GM23338 (cell line): ENCODE results near the gene HES7. TPM values are rescaled to one million over a fixed set of nuclear protein-coding genes. Genes with fewer than 3 reads are reported as not detected.

Experiments
- CTCF ChIP-seq, 2 experiments: fragments of 200-600 bp in 1 of 2; sonication (generic) in 1 of 2; conservative IDR thresholded peaks; 2 replicates each; pipeline versions ENCODE4 v1.5.1 to v1.6.1; 2016 to 2017; ENCODE audit warnings: antibody characterized with exemption in 2 of 2, low read depth in 2 of 2, mild to moderate bottlenecking in 2 of 2, moderate library complexity in 1 of 2
- ETS1 ChIP-seq: IDR thresholded peaks from 2 replicates; pipeline ENCODE4 v1.6.1; 2016; ENCODE audit warnings: antibody characterized with exemption
- EZH2 ChIP-seq: fragments of 200-600 bp; sonication (generic); IDR thresholded peaks from one replicate; pipeline ENCODE4 v1.8.0; 2017; ENCODE audit warnings: antibody characterized with exemption, mild to moderate bottlenecking, low read depth; ENCODE audit not compliant: unreplicated experiment
- EZH2phosphoT487 ChIP-seq: fragments of 200-600 bp; sonication (generic); IDR thresholded peaks from one replicate; pipeline ENCODE4 v1.8.1; 2018; ENCODE audit warnings: antibody characterized with exemption; ENCODE audit not compliant: unreplicated experiment
- POLR2AphosphoS5 ChIP-seq: IDR thresholded peaks from 2 replicates; pipeline ENCODE4 v1.6.1; 2016; ENCODE audit warnings: antibody characterized with exemption, low read depth
- STAT1 ChIP-seq: IDR thresholded peaks from one replicate; pipeline ENCODE4 v1.6.1; 2016; ENCODE audit warnings: antibody characterized with exemption; ENCODE audit not compliant: unreplicated experiment
- ZNF114 ChIP-seq: fragments of 250-450 bp; sonication (Bioruptor Pico); IDR thresholded peaks from 2 replicates; pipeline ENCODE4 v1.5.0; 2020; ENCODE audit warnings: mild to moderate bottlenecking, moderate library complexity
- ZNF462 ChIP-seq: fragments of 250-450 bp; sonication (Bioruptor Pico); IDR thresholded peaks from 2 replicates; pipeline ENCODE4 v1.5.0; 2020; ENCODE audit warnings: mild to moderate bottlenecking, moderate library complexity
- microRNA-seq: library from miRNA; unstranded; fragments of <30 nt; microRNA quantifications from one replicate; pipeline ENCODE4, GENCODE V29; 2017
- polyA plus RNA-seq: library from polyadenylated mRNA; unstranded; fragments of >200 nt; fragmentation: Nextera tagmentation; extraction: Ambion mirVana; gene quantifications from 2 replicates; pipeline ENCODE4 v1.2.1, GENCODE V29; 2016
- small RNA-seq: library from RNA; depleted of rRNA; stranded (forward); fragments of <200 nt; gene quantifications from one replicate; pipeline ENCODE3, GENCODE V24; 2014; ENCODE audit warnings: low replicate concordance
- total RNA-seq: library from RNA; depleted of rRNA; stranded (reverse); fragments of >200 nt; shearing (Covaris generic); gene quantifications from 2 replicates; pipeline ENCODE4 v1.2.3, GENCODE V29; 2014; rRNA removed

Gene HES7
- total and polyA plus RNA-seq, 2 experiments from 2014 or later = 0.14 TPM; not detected in 1

- TF ChIP-seq ZNF462 (CRISPR knock-in tag) (no peak), ETS1 (no peak), EZH2 (no peak), CTCF (conservative IDR thresholded peaks at IDR 0.05; ENCODE audit: low read depth in 2 of 2) (no peak), EZH2phosphoT487 (no peak), ZNF114 (CRISPR knock-in tag) (no peak), STAT1 (no peak), POLR2AphosphoS5 (no peak)
Measured at GRCh38 chr17:8071496-8071895, 52.4 kb downstream of the HES7 start (continued).

Small RNA genes lying within 50 kb of the gene (microRNA-seq; reads per million reads assigned to microRNA genes)
- gene MIR4314 (not detected), gene MIR6883 (not detected)

Small RNA genes lying within 50 kb of the gene (small RNA-seq; reads per million reads assigned to genes)
- not detected for gene MIR4314

Other genes with a start within 250 kb of the HES7 start
- 9.7 and 12.3 TPM in 2 replicates for gene CHD3, start 235.3 kb downstream of the HES7 start, total RNA-seq
- 2.9 and 3.0 TPM in 2 replicates for gene CHD3, start 235.3 kb downstream of the HES7 start, polyA plus RNA-seq
- 0.66 and 1.4 TPM in 2 replicates for gene RNF227, start 207.8 kb downstream of the HES7 start, total RNA-seq
- gene RNF227, start 207.8 kb downstream of the HES7 start, polyA plus RNA-seq = 0.35 and 0.42 TPM in 2 replicates
- 0.47 and 1.0 TPM in 2 replicates for gene KCNAB3, start 194.2 kb downstream of the HES7 start, total RNA-seq
- 0.45 and 1.0 TPM in 2 replicates for gene KCNAB3, start 194.2 kb downstream of the HES7 start, polyA plus RNA-seq
- gene TRAPPC1, start 192.2 kb downstream of the HES7 start, total RNA-seq = 45.2 and 52.4 TPM in 2 replicates
- gene TRAPPC1, start 192.2 kb downstream of the HES7 start, polyA plus RNA-seq = 211 and 234 TPM in 2 replicates
- 18.4 and 18.5 TPM in 2 replicates for gene CNTROB, start 191.9 kb downstream of the HES7 start, total RNA-seq
- gene CNTROB, start 191.9 kb downstream of the HES7 start, polyA plus RNA-seq = 16.3 and 17.8 TPM in 2 replicates
- gene GUCY2D, start 121.5 kb downstream of the HES7 start, total RNA-seq = 0.07 TPM in 1 of 2 replicates, not detected in the other
- gene GUCY2D, start 121.5 kb downstream of the HES7 start, polyA plus RNA-seq = 0.08 and 0.96 TPM in 2 replicates
- 0.39 and 0.45 TPM in 2 replicates for gene ALOX15B, start 85.0 kb downstream of the HES7 start, total RNA-seq
- gene ALOX15B, start 85.0 kb downstream of the HES7 start, polyA plus RNA-seq = 0.33 and 0.42 TPM in 2 replicates
- gene ALOX12B, start 36.4 kb downstream of the HES7 start, total RNA-seq = 1.4 TPM in 1 of 2 replicates, not detected in the other
- 0.16 and 0.30 TPM in 2 replicates for gene ALOX12B, start 36.4 kb downstream of the HES7 start, polyA plus RNA-seq
- 0.10 and 1.6 TPM in 2 replicates for gene ALOXE3, start 5.6 kb downstream of the HES7 start, total RNA-seq
- 0.27 TPM in 1 of 2 replicates, not detected in the other for gene ALOXE3, start 5.6 kb downstream of the HES7 start, polyA plus RNA-seq
- gene PER1, start 28.3 kb upstream of the HES7 start, total RNA-seq = 36.1 and 40.5 TPM in 2 replicates
- gene PER1, start 28.3 kb upstream of the HES7 start, polyA plus RNA-seq = 12.2 and 12.4 TPM in 2 replicates
- gene VAMP2, start 38.8 kb upstream of the HES7 start, total RNA-seq = 6.9 and 9.8 TPM in 2 replicates
- gene VAMP2, start 38.8 kb upstream of the HES7 start, polyA plus RNA-seq = 25.4 and 32.3 TPM in 2 replicates
- 11.0 and 20.4 TPM in 2 replicates for gene TMEM107, start 52.3 kb upstream of the HES7 start, total RNA-seq
- 10.8 and 16.3 TPM in 2 replicates for gene TMEM107, start 52.3 kb upstream of the HES7 start, polyA plus RNA-seq
- 3.9 and 7.1 TPM in 2 replicates for gene BORCS6, start 66.1 kb upstream of the HES7 start, total RNA-seq
- 1.8 and 2.1 TPM in 2 replicates for gene BORCS6, start 66.1 kb upstream of the HES7 start, polyA plus RNA-seq
- 128 and 135 TPM in 2 replicates for gene AURKB, start 86.5 kb upstream of the HES7 start, total RNA-seq
- gene AURKB, start 86.5 kb upstream of the HES7 start, polyA plus RNA-seq = 202 and 212 TPM in 2 replicates
- gene CTC1, start 124.0 kb upstream of the HES7 start, total RNA-seq = 13.4 and 14.8 TPM in 2 replicates
- 9.1 and 10.7 TPM in 2 replicates for gene CTC1, start 124.0 kb upstream of the HES7 start, polyA plus RNA-seq
- gene PFAS, start 125.2 kb upstream of the HES7 start, total RNA-seq = 140 and 168 TPM in 2 replicates
- 96.1 and 106 TPM in 2 replicates for gene PFAS, start 125.2 kb upstream of the HES7 start, polyA plus RNA-seq
- 11.2 and 15.8 TPM in 2 replicates for gene RANGRF, start 164.6 kb upstream of the HES7 start, total RNA-seq
- gene RANGRF, start 164.6 kb upstream of the HES7 start, polyA plus RNA-seq = 52.4 and 53.7 TPM in 2 replicates
- gene SLC25A35, start 171.3 kb upstream of the HES7 start, total RNA-seq = 2.3 and 4.7 TPM in 2 replicates
- gene SLC25A35, start 171.3 kb upstream of the HES7 start, polyA plus RNA-seq = 3.2 and 3.6 TPM in 2 replicates
- gene ARHGEF15, start 186.1 kb upstream of the HES7 start, total RNA-seq = 0.43 and 0.52 TPM in 2 replicates
- 0.26 and 0.50 TPM in 2 replicates for gene ARHGEF15, start 186.1 kb upstream of the HES7 start, polyA plus RNA-seq
- not detected in 2 replicates for gene ODF4, start 215.7 kb upstream of the HES7 start, total RNA-seq
- gene ODF4, start 215.7 kb upstream of the HES7 start, polyA plus RNA-seq = not detected in 2 replicates